Esophagus squamous epithelium (tissue), 4 donors: ENCODE measurements around the gene BACE2.

Experiments
- POLR2A ChIP-seq, 4 donors: fragments of 450-650 bp; IDR thresholded peaks; one replicate each; pipeline ENCODE4 v1.6.1; 2017; ENCODE audit warnings: antibody characterized with exemption in 4 of 4, mild to moderate bottlenecking in 4 of 4, moderate library complexity in 3 of 4
- TF ChIP-seq, protein P1 (sequence below), 6 experiments: fragments of 450-650 bp in 4 of 6; fragments of 200-600 bp in 2 of 6; sonication (generic) in 2 of 6; IDR thresholded peaks; one replicate each; pipeline ENCODE4 v1.5.1; 2016 to 2019; ENCODE audit warnings: antibody characterized with exemption in 6 of 6, mild to moderate bottlenecking in 4 of 6, moderate library complexity in 4 of 6

DNA sequence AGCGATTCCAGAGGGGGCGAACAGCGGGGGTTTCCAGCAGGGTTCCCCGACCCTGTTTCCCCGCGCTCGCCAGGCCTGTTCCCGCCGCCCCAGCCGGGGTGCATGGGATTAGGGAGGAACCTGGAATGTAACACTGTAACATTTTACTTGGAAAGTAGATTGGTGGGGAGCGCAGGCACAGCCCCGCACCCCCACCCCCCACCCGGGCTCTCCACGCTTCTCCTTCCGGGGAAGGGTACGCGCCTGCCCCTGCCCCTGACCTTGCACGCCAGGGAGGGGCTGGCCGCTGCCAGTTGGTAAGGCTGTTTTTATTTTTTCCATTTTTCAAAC lies 149.1 kb downstream of the BACE2 start:
- TF ChIP-seq, protein P1, sequence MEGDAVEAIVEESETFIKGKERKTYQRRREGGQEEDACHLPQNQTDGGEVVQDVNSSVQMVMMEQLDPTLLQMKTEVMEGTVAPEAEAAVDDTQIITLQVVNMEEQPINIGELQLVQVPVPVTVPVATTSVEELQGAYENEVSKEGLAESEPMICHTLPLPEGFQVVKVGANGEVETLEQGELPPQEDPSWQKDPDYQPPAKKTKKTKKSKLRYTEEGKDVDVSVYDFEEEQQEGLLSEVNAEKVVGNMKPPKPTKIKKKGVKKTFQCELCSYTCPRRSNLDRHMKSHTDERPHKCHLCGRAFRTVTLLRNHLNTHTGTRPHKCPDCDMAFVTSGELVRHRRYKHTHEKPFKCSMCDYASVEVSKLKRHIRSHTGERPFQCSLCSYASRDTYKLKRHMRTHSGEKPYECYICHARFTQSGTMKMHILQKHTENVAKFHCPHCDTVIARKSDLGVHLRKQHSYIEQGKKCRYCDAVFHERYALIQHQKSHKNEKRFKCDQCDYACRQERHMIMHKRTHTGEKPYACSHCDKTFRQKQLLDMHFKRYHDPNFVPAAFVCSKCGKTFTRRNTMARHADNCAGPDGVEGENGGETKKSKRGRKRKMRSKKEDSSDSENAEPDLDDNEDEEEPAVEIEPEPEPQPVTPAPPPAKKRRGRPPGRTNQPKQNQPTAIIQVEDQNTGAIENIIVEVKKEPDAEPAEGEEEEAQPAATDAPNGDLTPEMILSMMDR (IDR thresholded peaks at IDR 0.05) = no peak
- no peak for TF ChIP-seq POLR2A (IDR thresholded peaks at IDR 0.05)
